SK-N-SH (cell line): Measurements from ENCODE around the gene MRPS12.
A peak's percentile ranks its signal among the peaks of the same experiment; 100 is the strongest.

Experiments used
- CTCF ChIP-seq: fragments of 200-600 bp; sonication (generic); IDR thresholded peaks from 2 replicates; pipeline ENCODE4 v1.6.1; 2017; ENCODE audit warnings: antibody characterized with exemption, mild to moderate bottlenecking, moderate library complexity
- EP300 ChIP-seq, 2 experiments: IDR thresholded peaks; 2 replicates each; pipeline versions ENCODE4 v1.4.0 to v1.6.1; 2012; ENCODE audit warnings: borderline replicate concordance in 1 of 2, low read depth in 1 of 2, low read length in 1 of 2
- EZH2phosphoT487 ChIP-seq: fragments of 200-600 bp; sonication (generic); IDR thresholded peaks from 2 replicates; pipeline ENCODE4 v1.6.1; 2017; ENCODE audit warnings: low read depth, mixed run types, mild to moderate bottlenecking, antibody characterized with exemption, moderate library complexity, borderline replicate concordance
- FOXM1 ChIP-seq: IDR thresholded peaks from 2 replicates; pipeline ENCODE4 v1.4.0; 2012; ENCODE audit warnings: low read depth, mild to moderate bottlenecking
- GABPA ChIP-seq: IDR thresholded peaks from 2 replicates; pipeline ENCODE4 v1.4.0; 2012; ENCODE audit warnings: low read depth, mild to moderate bottlenecking
- GATA2 ChIP-seq: sonication (generic); formaldehyde crosslinking; IDR thresholded peaks from 2 replicates; pipeline ENCODE4 v1.5.0; 2020; ENCODE audit warnings: mild to moderate bottlenecking, missing genetic modification reagents
- JUND ChIP-seq: IDR thresholded peaks from 2 replicates; pipeline ENCODE4 v1.4.0; 2012
- POLR2AphosphoS5 ChIP-seq: IDR thresholded peaks from 2 replicates; pipeline ENCODE4 v1.6.1; 2012; ENCODE audit warnings: low read depth, low read length
- RAD21 ChIP-seq: IDR thresholded peaks from 2 replicates; pipeline ENCODE4 v1.6.1; 2012; ENCODE audit warnings: mild to moderate bottlenecking, low read length
- TAF1 ChIP-seq: IDR thresholded peaks from 2 replicates; pipeline ENCODE4 v1.6.1; 2012; ENCODE audit warnings: low read depth, mild to moderate bottlenecking, low read length, moderate library complexity, borderline replicate concordance
- TCF12 ChIP-seq: IDR thresholded peaks from 2 replicates; pipeline ENCODE4 v1.4.0; 2012
- TEAD4 ChIP-seq: IDR thresholded peaks from 2 replicates; pipeline ENCODE4 v1.4.0; 2012; ENCODE audit warnings: mild to moderate bottlenecking, borderline replicate concordance; ENCODE audit not compliant: insufficient read depth
- YY1 ChIP-seq: IDR thresholded peaks from 2 replicates; pipeline ENCODE4 v1.4.0; 2012; ENCODE audit warnings: low read depth, mild to moderate bottlenecking
- ZBTB33 ChIP-seq: IDR thresholded peaks from 2 replicates; pipeline ENCODE4 v1.4.0; 2012; ENCODE audit warnings: low read depth, borderline replicate concordance

GRCh38 chr19:38975214-38975860 is 44.6 kb downstream of the MRPS12 start, which contains the start of gene FBXO17:
- no peak for TF ChIP-seq TCF12
- TF ChIP-seq TEAD4, result no peak
- TF ChIP-seq EP300 (IDR thresholded peaks at IDR 0.05; ENCODE audit: borderline replicate concordance in 1 of 2, low read depth in 1 of 2, low read length in 1 of 2), result no peak
- TF ChIP-seq ZBTB33, result no peak
- TF ChIP-seq YY1, result no peak
- no peak for TF ChIP-seq FOXM1
- no peak for TF ChIP-seq RAD21
- TF ChIP-seq CTCF, result no peak
- TF ChIP-seq POLR2AphosphoS5, result peak; percentile 24; the same call in 1 of the 2 replicates
- TF ChIP-seq GABPA, result no peak
- TF ChIP-seq TAF1, result 0 out of 2 replicates have a peak, but pooled peaks have one; percentile 34
- no peak for TF ChIP-seq JUND
- no peak for TF ChIP-seq GATA2 (CRISPR knock-in tag)
- TF ChIP-seq EZH2phosphoT487, result no peak
